AG08395 (cell line): ENCODE results near the gene GAPT.
"Not testable (repeated sequence)": the region's sequence is repeated elsewhere in the genome, so short reads cannot be mapped to it uniquely, and the experiment has no call there.

ENCODE experiments used
- DNase-seq: peaks from one replicate; pipeline ENCODE4 v3.0.0; 2012; ENCODE audit warnings: mixed read lengths, low spot score

The GAPT gene

GRCh38 chr5:58505502-58505901 lies 14.3 kb downstream of the GAPT start:
- DNase-seq, result no peak

DNA sequence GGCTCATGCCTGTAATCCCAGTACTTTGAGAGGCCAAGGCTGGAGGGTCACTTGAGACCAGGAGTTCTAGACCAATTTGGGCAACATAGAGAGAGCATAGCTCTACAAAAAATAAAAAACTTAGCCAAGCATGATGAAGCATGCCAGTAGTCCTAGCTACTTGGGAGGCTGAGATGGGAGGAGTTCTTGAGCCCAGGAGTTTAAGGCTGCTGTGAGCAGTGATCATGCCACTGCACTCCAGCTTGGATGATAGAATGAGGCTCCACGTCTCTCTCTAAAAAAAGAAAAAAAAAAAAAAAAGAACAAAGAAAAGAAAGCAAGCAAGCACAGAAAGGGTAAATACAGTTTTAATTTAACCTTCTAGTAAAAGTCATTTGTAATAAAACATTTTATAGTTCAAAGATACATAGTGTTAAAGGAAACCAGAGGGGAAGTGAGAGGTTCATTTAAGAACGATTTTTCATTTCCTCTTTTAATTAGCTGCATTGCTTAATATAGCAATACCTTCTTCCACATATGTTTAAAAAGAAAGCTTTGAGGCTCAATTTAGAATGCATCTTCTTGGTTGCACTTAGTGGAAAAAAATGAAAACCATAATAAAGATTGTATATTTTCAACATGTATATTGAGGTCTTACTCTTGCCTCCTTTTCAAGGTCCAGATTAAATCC lies 14.9 kb downstream of the GAPT start:
- DNase-seq, result no peak

DNA sequence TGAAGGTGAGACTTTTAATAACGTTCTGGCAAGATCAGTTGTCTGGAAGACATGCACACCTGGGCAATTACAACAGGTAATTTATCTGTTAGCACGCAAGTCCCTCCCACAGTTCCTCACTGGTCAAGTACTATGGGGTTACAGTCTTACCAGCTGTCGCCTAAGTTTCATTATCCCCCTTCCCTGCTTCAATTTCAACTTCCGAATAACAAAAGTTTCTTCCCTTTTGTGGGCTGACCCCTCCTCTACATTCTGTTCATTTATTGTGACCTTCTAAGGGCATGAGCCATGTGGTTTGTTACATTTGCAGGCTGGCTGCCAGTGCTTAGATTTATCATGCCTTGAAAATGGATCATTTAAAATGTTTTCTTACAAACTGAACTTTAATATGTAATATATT lies 16.5 kb downstream of the GAPT start:
- no peak for DNase-seq

DNA sequence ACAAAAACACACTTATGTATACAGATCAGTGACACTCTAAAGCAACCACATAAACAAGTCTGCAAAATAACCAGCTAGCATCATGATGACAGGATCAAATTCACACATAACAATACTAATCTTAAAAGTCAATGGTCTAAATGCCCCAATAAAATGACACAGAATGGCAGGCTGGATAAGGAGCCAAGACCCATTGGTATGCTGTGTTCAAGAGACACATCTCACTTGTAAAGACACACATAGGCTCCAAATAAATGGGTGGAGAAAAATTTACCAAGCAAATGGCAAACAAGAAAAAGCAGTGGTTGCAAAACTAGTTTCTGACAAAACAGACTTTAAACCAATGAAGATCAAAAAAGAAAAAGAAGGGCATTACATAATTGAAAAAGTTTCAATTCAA lies 26.0 kb downstream of the GAPT start:
- DNase-seq, result no peak

- no peak for DNase-seq
These were observed 32.7 kb downstream of the GAPT start for GRCh38 chr5:58523956-58524355.

GRCh38 chr5:58524571-58524970 lies 33.3 kb downstream of the GAPT start:
- DNase-seq, result no peak

GRCh38 chr5:58530942-58531490 lies 39.8 kb downstream of the GAPT start:
- DNase-seq, result no peak

GRCh38 chr5:58541935-58542334 lies 50.7 kb downstream of the GAPT start:
- DNase-seq, result not testable (repeated sequence)

DNA sequence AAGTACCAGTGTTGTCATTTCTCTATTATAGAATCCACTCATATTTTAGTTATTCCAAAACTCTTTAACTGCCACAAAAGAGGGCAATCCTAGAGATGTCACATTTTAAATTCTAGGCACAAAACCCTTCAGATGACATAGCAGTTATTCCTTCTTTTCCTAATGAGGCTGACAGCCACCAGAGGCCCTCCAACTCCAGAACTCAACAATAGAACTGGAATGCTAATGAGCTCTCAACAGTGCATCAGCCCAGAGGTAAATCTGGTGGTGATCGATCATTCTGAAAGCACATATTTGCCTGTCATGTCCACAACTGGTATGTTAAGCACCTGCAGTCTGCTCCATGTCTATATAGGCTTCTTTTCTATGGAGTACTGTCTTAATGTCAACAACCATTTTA lies 51.5 kb downstream of the GAPT start:
- no peak for DNase-seq

DNA sequence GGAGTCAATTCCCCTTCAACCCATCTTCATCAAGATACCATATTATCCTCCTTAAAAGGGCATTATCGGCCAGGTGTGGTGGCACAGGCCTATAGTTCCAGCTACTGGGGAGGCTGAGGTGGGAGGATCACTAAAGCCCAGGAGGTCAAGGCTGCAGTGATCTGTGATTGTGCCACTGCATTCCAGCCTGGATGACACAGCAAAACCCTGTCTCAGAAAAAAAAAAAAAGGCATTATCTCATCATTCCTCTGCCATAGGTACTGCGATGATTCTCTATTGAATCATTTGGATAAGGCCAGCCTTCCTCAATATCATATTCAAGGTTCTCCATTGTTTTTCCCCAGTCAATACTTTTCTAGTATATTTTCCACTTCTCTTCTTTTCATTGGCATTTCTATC lies 52.5 kb downstream of the GAPT start:
- DNase-seq, result no peak

DNA sequence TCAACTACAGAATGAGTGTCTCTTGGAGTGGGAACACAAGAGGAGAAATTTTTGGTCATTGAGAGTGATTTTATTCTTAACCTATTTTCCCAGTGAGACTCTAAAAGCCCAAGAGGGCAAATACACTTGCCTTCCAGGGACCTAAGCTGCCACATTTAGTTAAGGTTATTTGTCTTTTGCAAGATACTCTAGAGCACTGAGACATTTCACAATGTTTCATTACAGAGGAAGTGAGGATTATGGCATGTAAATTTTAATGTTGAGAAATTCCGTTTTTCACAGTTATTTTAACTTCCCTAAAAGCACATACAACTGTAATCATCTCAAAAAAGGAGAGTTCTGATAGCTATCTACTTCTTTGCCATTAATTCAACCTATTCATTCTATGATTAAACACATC lies 53.0 kb downstream of the GAPT start:
- no peak for DNase-seq

- DNase-seq, result no peak
These were observed 53.7 kb downstream of the GAPT start for GRCh38 chr5:58544926-58545325.

DNA sequence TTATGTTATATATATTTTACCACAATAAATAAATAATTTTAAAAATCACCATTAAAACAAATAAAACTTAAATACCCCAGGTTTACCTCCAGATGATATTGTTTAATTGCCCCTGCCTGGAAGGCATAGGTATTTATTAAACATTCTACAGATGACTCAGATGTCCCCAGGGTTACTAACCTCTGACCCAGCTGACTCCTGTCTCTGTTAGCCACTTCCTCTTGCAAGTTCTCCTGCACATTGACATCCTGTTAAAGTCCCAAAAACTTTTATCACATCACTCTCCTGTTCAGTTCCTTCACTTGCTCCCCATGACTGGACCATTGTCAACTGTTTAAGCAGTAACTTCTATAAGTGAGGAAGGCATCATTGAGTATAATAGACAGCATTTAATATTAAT lies 54.7 kb downstream of the GAPT start:
- no peak for DNase-seq
